Measurements from ENCODE around the gene NR0B2.
"Not testable (repeated sequence)": the region's sequence is repeated elsewhere in the genome, so short reads cannot be mapped to it uniquely, and the experiment has no call there.

NR0B2 gene

DNA sequence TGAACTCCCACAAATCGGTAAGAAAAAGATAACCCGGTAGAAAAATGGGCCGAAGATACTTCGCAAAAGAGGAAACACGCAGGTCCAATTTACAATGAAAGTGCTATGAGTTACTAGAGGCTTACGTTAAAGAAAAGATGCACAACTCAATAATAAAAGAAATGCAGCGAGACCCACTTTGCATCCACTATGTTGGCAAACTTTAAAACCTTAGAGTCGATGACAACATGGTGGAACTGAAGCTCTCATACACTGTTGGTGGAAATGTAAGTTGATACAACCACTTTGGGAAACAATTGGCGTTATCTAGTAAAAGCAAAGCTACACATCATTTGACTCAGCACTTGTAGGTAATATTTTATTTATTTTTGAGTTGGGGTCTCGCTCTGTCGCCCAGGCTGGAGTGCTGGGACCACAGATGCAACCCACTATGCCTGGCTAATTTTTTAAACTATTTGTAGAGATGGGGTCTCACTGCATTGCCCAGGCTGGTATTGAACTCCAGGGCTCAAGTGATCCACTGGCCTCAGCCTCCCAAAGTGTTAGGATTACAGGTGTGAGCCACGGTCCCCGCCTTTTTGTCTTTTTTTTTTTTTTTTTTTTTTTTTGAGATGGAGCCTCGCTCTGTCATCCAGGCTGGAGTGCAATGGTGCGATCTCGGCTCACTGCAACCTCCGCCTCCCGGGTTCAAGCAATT lies 12.8 kb downstream of the NR0B2 start:
- peak overlapping the region; percentile 75 for H3K4me3 ChIP-seq (ENCODE audit: low read length)
- no peaks in the 10 kb centered on the region for H3K27me3 ChIP-seq (ENCODE audit: control insufficient read depth, insufficient read depth, low read length)
- H3K9me3 ChIP-seq (ENCODE audit: control insufficient read depth, low read length) = no peaks in the 10 kb centered on the region
- H3K4me1 ChIP-seq (ENCODE audit: control insufficient read depth, insufficient read depth, low read length) = peaks cover 16% of the 10 kb centered on the region
- peak overlapping the region; percentile 95 for H3K9ac ChIP-seq (ENCODE audit: low read length)
- H3K36me3 ChIP-seq (ENCODE audit: control insufficient read depth, insufficient read depth, low read length) = no peaks in the 10 kb centered on the region

DNA sequence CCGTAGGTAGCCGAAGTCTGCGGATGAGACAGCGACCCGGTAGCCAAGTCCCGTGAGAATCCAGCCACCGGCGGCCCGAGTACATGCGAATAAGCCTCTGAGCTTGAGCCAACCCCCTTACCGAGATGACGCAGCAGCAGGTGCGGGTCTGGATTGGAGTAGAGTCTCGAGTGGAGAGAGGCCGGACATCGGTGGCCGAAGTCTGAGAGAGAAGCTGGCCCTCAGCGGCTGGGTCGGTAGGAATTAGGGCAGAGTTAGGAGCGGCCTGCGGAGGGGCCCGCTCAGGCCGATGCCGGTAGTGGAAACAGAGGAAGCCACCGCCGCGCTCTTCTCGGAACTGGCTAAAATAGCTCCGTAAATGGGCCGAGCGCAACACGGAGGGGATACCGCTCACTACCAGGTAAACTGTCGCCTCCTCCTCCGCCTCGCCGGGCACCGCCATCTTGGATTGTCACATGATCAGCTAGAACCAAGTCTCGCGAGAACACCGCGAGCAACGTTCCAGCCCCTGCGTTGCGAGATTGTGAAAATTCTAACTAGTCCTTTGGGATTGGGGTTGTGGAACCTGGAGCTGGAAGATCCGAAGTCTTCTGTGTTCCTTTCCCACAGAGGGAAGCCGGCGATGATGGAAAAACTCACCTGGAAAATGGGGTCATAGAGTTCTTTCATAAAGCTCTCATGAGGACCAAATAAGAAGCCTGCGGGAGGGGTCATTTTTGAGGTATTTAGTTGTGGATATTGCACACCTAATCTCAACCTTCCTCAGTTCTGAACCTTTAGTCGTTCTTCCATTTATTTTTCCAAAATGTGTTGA lies 13.6 kb downstream of the NR0B2 start, which contains the start of gene GPATCH3:
TSS of gene GPATCH3 (minus strand) at position 467 of the 814 bp plus-strand sequence. CDS start at position 442, 25 bp downstream.
- no peaks in the 10 kb centered on the region for H3K27me3 ChIP-seq (ENCODE audit: control insufficient read depth, insufficient read depth, low read length)
- H3K9me3 ChIP-seq (ENCODE audit: control insufficient read depth, low read length) = no peaks in the 10 kb centered on the region
- H3K4me3 ChIP-seq (ENCODE audit: low read length) = peak within 1 kb of the TSS; percentile 75
- H3K4me1 ChIP-seq (ENCODE audit: control insufficient read depth, insufficient read depth, low read length) = peaks cover 11% of the 10 kb centered on the region
- peak within 1 kb of the TSS; percentile 95 for H3K9ac ChIP-seq (ENCODE audit: low read length)
- no peaks in the 10 kb centered on the region for H3K36me3 ChIP-seq (ENCODE audit: control insufficient read depth, insufficient read depth, low read length)

GRCh38 chr1:26897351-26897750 lies 16.4 kb downstream of the NR0B2 start:
- H3K9ac ChIP-seq (ENCODE audit: low read length) = no peak overlapping the region
- H3K36me3 ChIP-seq (ENCODE audit: control insufficient read depth, insufficient read depth, low read length) = no peaks in the 10 kb centered on the region
- H3K4me3 ChIP-seq (ENCODE audit: low read length) = no peak overlapping the region
- peaks cover 11% of the 10 kb centered on the region for H3K4me1 ChIP-seq (ENCODE audit: control insufficient read depth, insufficient read depth, low read length)
- no peaks in the 10 kb centered on the region for H3K9me3 ChIP-seq (ENCODE audit: control insufficient read depth, low read length)
- H3K27me3 ChIP-seq (ENCODE audit: control insufficient read depth, insufficient read depth, low read length) = no peaks in the 10 kb centered on the region

GRCh38 chr1:26894263-26894662 lies 19.5 kb downstream of the NR0B2 start:
- Histone ChIP-seq H3K4me3 (ENCODE audit: low read length) (no peak overlapping the region), H3K9me3 (ENCODE audit: control insufficient read depth, low read length) (no peaks in the 10 kb centered on the region), H3K27me3 (ENCODE audit: control insufficient read depth, insufficient read depth, low read length) (no peaks in the 10 kb centered on the region), H3K9ac (ENCODE audit: low read length) (no peak overlapping the region), H3K4me1 (ENCODE audit: control insufficient read depth, insufficient read depth, low read length) (peaks cover 14% of the 10 kb centered on the region), H3K36me3 (ENCODE audit: control insufficient read depth, insufficient read depth, low read length) (no peaks in the 10 kb centered on the region)

- H3K27me3 ChIP-seq (ENCODE audit: control insufficient read depth, insufficient read depth, low read length) = no peaks in the 10 kb centered on the region
- H3K4me1 ChIP-seq (ENCODE audit: control insufficient read depth, insufficient read depth, low read length) = peaks cover 23% of the 10 kb centered on the region
- peak overlapping the region; percentile 97 for H3K9ac ChIP-seq (ENCODE audit: low read length)
- H3K9me3 ChIP-seq (ENCODE audit: control insufficient read depth, low read length) = no peaks in the 10 kb centered on the region
- no peaks in the 10 kb centered on the region for H3K36me3 ChIP-seq (ENCODE audit: control insufficient read depth, insufficient read depth, low read length)
- peak overlapping the region; percentile 80 for H3K4me3 ChIP-seq (ENCODE audit: low read length)
Measured at GRCh38 chr1:26890467-26890796, 23.3 kb downstream of the NR0B2 start.

DNA sequence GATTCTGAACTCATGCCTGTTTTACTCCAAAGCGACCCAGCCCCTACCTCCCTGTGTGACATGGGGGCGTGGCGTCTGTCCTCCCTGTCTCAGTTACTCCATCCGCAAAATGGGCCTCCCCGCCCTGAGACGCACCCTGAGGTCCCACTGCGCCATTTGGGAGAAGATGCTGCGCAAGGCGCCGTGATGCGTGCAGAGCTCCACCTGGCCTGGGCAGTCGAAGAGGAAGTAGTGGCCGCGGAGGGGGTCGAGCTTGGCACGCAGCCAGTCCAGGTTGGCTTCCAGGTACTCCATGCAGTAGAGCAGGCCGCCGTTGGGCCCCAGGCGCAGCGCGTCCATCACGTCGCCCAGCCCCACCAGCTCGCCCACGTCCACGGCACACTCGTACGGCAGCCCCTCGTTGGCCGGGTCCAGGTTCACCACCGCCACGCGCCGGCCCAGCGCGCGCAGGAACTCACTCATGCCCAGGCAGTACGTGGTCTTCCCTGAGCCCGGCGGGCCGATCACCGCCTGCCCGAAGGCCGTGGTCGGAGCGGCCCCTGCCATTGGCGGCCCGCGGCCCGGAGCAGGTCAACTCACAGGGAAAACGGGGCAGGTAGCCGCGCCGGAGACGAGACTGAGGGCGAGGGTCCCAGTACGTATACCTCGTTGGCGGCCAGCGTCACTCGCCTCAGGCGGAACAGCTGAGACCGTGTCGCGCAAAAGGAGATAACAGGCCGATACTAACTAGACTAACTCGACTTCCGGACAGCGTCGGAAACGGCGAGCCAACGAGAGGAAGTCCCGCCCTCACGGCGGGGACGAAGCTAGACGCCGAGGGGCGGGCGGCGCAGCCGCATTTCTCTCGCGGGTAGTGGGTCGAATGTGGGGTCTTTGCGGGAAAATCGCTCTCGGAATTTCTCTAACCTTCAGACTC lies 24.0 kb downstream of the NR0B2 start, which contains the start of gene GPN2:
TSS of gene GPN2 (minus strand) at position 733 of the 916 bp plus-strand sequence. CDS start at position 546, 187 bp downstream.
- H3K36me3 ChIP-seq (ENCODE audit: control insufficient read depth, insufficient read depth, low read length) = peaks cover 5% of the 10 kb centered on the region
- peak within 1 kb of the TSS; percentile 80 for H3K4me3 ChIP-seq (ENCODE audit: low read length)
- peak within 1 kb of the TSS; percentile 97 for H3K9ac ChIP-seq (ENCODE audit: low read length)
- H3K9me3 ChIP-seq (ENCODE audit: control insufficient read depth, low read length) = no peaks in the 10 kb centered on the region
- no peaks in the 10 kb centered on the region for H3K27me3 ChIP-seq (ENCODE audit: control insufficient read depth, insufficient read depth, low read length)
- peaks cover 23% of the 10 kb centered on the region for H3K4me1 ChIP-seq (ENCODE audit: control insufficient read depth, insufficient read depth, low read length)

DNA sequence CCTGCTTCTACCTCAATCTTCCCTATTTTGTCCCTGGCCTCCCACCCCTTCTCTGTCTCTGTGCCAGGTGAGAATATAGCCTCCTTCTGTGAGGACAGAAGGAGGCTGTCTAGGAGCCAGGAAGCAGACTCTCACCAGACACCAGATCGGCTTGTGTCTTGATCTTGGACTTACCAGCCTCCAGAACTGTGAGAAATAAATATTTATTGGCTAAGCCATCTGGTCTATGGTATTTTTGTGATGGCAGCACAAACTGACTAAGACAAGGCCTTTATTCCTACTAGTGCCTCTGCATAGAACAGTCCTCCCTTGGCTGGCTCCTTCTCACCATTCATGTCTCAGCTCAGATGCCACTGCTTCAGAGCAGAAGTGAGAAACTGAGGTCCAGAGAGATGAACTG lies 25.5 kb downstream of the NR0B2 start:
- Histone ChIP-seq H3K4me1 (ENCODE audit: control insufficient read depth, insufficient read depth, low read length) (peaks cover 23% of the 10 kb centered on the region), H3K27me3 (ENCODE audit: control insufficient read depth, insufficient read depth, low read length) (no peaks in the 10 kb centered on the region), H3K4me3 (ENCODE audit: low read length) (no peak overlapping the region), H3K36me3 (ENCODE audit: control insufficient read depth, insufficient read depth, low read length) (peaks cover 13% of the 10 kb centered on the region), H3K9me3 (ENCODE audit: control insufficient read depth, low read length) (no peaks in the 10 kb centered on the region), H3K9ac (ENCODE audit: low read length) (no peak overlapping the region)

DNA sequence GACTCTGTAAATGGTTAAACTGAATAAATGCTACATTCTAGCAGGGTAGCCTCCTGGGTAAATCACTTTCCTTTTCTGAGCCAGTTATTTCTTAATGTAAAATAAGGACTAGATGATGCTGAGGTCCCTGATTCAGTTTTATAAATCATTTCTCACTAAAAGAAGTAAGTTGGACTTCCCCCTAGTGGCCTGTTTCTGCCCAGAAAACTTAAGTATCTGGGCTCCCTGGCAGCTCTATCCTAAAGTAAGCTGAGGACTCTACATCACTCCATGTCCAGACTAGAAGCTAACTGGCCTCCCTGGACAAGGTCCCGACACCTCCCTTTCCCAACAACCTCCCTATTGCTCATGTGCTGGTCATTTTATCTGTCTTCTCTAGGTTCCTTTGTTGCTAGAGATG lies 26.6 kb downstream of the NR0B2 start:
- Histone ChIP-seq H3K4me1 (ENCODE audit: control insufficient read depth, insufficient read depth, low read length) (peaks cover 23% of the 10 kb centered on the region), H3K36me3 (ENCODE audit: control insufficient read depth, insufficient read depth, low read length) (peaks cover 21% of the 10 kb centered on the region), H3K4me3 (ENCODE audit: low read length) (no peak overlapping the region), H3K9ac (ENCODE audit: low read length) (no peak overlapping the region), H3K27me3 (ENCODE audit: control insufficient read depth, insufficient read depth, low read length) (no peaks in the 10 kb centered on the region), H3K9me3 (ENCODE audit: control insufficient read depth, low read length) (no peaks in the 10 kb centered on the region)

DNA sequence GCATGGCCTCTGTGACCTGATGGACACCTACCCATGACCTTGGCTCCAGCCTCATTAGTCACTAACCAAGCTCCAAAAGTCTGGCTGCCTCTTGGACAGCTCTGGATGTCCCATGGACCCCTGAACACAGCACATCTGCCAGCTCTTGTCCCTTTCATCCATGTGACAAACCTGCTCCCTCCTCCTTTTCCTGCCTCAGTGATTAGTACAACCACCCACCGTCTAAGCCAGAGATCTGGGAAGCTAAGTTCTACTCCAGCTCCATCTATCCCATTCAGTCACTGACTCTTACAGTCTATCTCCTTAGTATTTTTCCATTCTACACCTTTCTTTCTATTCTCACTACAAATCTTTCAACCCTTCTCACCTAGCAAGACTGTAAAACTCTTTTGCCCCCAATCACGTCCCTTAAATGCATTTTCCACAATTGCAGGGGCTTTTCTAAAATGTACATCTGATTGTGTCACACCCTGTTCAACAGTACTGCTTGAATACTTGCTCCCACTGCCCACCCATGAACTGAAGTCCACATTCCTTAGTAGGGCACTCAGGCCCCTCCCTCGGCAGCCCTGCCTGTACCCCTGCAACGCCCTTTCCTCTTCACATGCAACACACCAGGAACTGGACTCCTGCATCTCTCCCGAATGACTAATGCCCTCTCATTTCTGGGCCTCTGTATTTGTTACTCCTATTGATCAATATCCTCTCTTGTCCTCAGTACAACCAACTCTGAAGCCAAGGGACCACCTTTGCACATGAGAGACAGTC lies 30.9 kb downstream of the NR0B2 start:
- Histone ChIP-seq H3K4me3 (ENCODE audit: low read length) (no peak overlapping the region), H3K27me3 (ENCODE audit: control insufficient read depth, insufficient read depth, low read length) (no peaks in the 10 kb centered on the region), H3K36me3 (ENCODE audit: control insufficient read depth, insufficient read depth, low read length) (peaks cover 21% of the 10 kb centered on the region), H3K4me1 (ENCODE audit: control insufficient read depth, insufficient read depth, low read length) (peaks cover under 1% of the 10 kb centered on the region), H3K9ac (ENCODE audit: low read length) (no peak overlapping the region), H3K9me3 (ENCODE audit: control insufficient read depth, low read length) (no peaks in the 10 kb centered on the region)

GRCh38 chr1:26881611-26882010 lies 32.2 kb downstream of the NR0B2 start:
- not testable (repeated sequence) for H3K9ac ChIP-seq (ENCODE audit: low read length); H3K4me1 ChIP-seq (ENCODE audit: control insufficient read depth, insufficient read depth, low read length); H3K4me3 ChIP-seq (ENCODE audit: low read length); H3K9me3 ChIP-seq (ENCODE audit: control insufficient read depth, low read length); H3K27me3 ChIP-seq (ENCODE audit: control insufficient read depth, insufficient read depth, low read length)
- peaks cover 21% of the 10 kb centered on the region for H3K36me3 ChIP-seq (ENCODE audit: control insufficient read depth, insufficient read depth, low read length)

GRCh38 chr1:26879793-26880192 lies 34.0 kb downstream of the NR0B2 start:
- peaks cover 3% of the 10 kb centered on the region for H3K4me1 ChIP-seq (ENCODE audit: control insufficient read depth, insufficient read depth, low read length)
- H3K9me3 ChIP-seq (ENCODE audit: control insufficient read depth, low read length) = no peaks in the 10 kb centered on the region
- H3K9ac ChIP-seq (ENCODE audit: low read length) = no peak overlapping the region
- peaks cover 16% of the 10 kb centered on the region for H3K36me3 ChIP-seq (ENCODE audit: control insufficient read depth, insufficient read depth, low read length)
- no peak overlapping the region for H3K4me3 ChIP-seq (ENCODE audit: low read length)
- H3K27me3 ChIP-seq (ENCODE audit: control insufficient read depth, insufficient read depth, low read length) = no peaks in the 10 kb centered on the region
